ENCODE data around the gene MAP2.

MAP2 gene

GRCh38 chr2:209719034-209719433, 295.2 kb downstream of the MAP2 start:
- Mint-ChIP-seq H3K27ac (no peak overlapping the region), H3K27me3 (ENCODE audit: low read depth) (no peaks in the 10 kb centered on the region), H3K4me1 (ENCODE audit: low read depth) (no peaks in the 10 kb centered on the region), H3K36me3 (ENCODE audit: low read depth) (no peaks in the 10 kb centered on the region), H3K4me3 (no peak overlapping the region), H3K9me3 (no peaks in the 10 kb centered on the region)

- no peaks in the 10 kb centered on the region for H3K36me3 Mint-ChIP-seq (ENCODE audit: low read depth)
- H3K27ac Mint-ChIP-seq, result no peak overlapping the region
- no peaks in the 10 kb centered on the region for H3K27me3 Mint-ChIP-seq (ENCODE audit: low read depth)
- H3K4me3 Mint-ChIP-seq, result no peak overlapping the region
- H3K9me3 Mint-ChIP-seq, result no peaks in the 10 kb centered on the region
- H3K4me1 Mint-ChIP-seq (ENCODE audit: low read depth), result no peaks in the 10 kb centered on the region
Observed at GRCh38 chr2:209721497-209721896, 297.6 kb downstream of the MAP2 start.

GRCh38 chr2:209726311-209726710, 302.5 kb downstream of the MAP2 start:
- no peak overlapping the region for H3K27ac Mint-ChIP-seq
- no peak overlapping the region for H3K4me3 Mint-ChIP-seq
- H3K27me3 Mint-ChIP-seq (ENCODE audit: low read depth), result no peaks in the 10 kb centered on the region
- no peaks in the 10 kb centered on the region for H3K4me1 Mint-ChIP-seq (ENCODE audit: low read depth)
- no peaks in the 10 kb centered on the region for H3K36me3 Mint-ChIP-seq (ENCODE audit: low read depth)
- H3K9me3 Mint-ChIP-seq, result no peaks in the 10 kb centered on the region

GRCh38 chr2:209727077-209727476, 303.2 kb downstream of the MAP2 start:
- Mint-ChIP-seq H3K4me1 (ENCODE audit: low read depth) (no peaks in the 10 kb centered on the region), H3K27me3 (ENCODE audit: low read depth) (no peaks in the 10 kb centered on the region), H3K9me3 (no peaks in the 10 kb centered on the region), H3K27ac (no peak overlapping the region), H3K4me3 (no peak overlapping the region), H3K36me3 (ENCODE audit: low read depth) (no peaks in the 10 kb centered on the region)

GRCh38 chr2:209734805-209735204, 311.0 kb downstream of the MAP2 start:
- Mint-ChIP-seq H3K27me3 (ENCODE audit: low read depth) (no peaks in the 10 kb centered on the region), H3K27ac (no peak overlapping the region), H3K36me3 (ENCODE audit: low read depth) (no peaks in the 10 kb centered on the region), H3K4me1 (ENCODE audit: low read depth) (no peaks in the 10 kb centered on the region), H3K9me3 (no peaks in the 10 kb centered on the region), H3K4me3 (no peak overlapping the region)

- Mint-ChIP-seq H3K4me3 (no peak overlapping the region), H3K36me3 (ENCODE audit: low read depth) (no peaks in the 10 kb centered on the region), H3K27ac (no peak overlapping the region), H3K4me1 (ENCODE audit: low read depth) (no peaks in the 10 kb centered on the region), H3K9me3 (peaks cover 4% of the 10 kb centered on the region), H3K27me3 (ENCODE audit: low read depth) (no peaks in the 10 kb centered on the region)
Observed at GRCh38 chr2:209741953-209742352, 318.1 kb downstream of the MAP2 start.

- H3K36me3 Mint-ChIP-seq (ENCODE audit: low read depth), result no peaks in the 10 kb centered on the region
- H3K27ac Mint-ChIP-seq, result no peak overlapping the region
- no peak overlapping the region for H3K4me3 Mint-ChIP-seq
- no peaks in the 10 kb centered on the region for H3K27me3 Mint-ChIP-seq (ENCODE audit: low read depth)
- no peaks in the 10 kb centered on the region for H3K9me3 Mint-ChIP-seq
- no peaks in the 10 kb centered on the region for H3K4me1 Mint-ChIP-seq (ENCODE audit: low read depth)
Observed at GRCh38 chr2:209753020-209753419, 329.2 kb downstream of the MAP2 start.

GRCh38 chr2:209757163-209757562, 333.3 kb downstream of the MAP2 start:
- no peak overlapping the region for H3K4me3 Mint-ChIP-seq
- H3K27me3 Mint-ChIP-seq (ENCODE audit: low read depth), result no peaks in the 10 kb centered on the region
- no peaks in the 10 kb centered on the region for H3K9me3 Mint-ChIP-seq
- H3K36me3 Mint-ChIP-seq (ENCODE audit: low read depth), result no peaks in the 10 kb centered on the region
- no peaks in the 10 kb centered on the region for H3K4me1 Mint-ChIP-seq (ENCODE audit: low read depth)
- H3K27ac Mint-ChIP-seq, result no peak overlapping the region

GRCh38 chr2:209761566-209761965, 337.7 kb downstream of the MAP2 start:
- H3K27me3 Mint-ChIP-seq (ENCODE audit: low read depth), result no peaks in the 10 kb centered on the region
- H3K4me1 Mint-ChIP-seq (ENCODE audit: low read depth), result no peaks in the 10 kb centered on the region
- no peaks in the 10 kb centered on the region for H3K9me3 Mint-ChIP-seq

GRCh38 chr2:209762563-209762962, 338.7 kb downstream of the MAP2 start:
- no peaks in the 10 kb centered on the region for H3K27me3 Mint-ChIP-seq (ENCODE audit: low read depth)
- no peak overlapping the region for H3K27ac Mint-ChIP-seq
- H3K4me3 Mint-ChIP-seq, result no peak overlapping the region
- H3K36me3 Mint-ChIP-seq (ENCODE audit: low read depth), result no peaks in the 10 kb centered on the region
- no peaks in the 10 kb centered on the region for H3K4me1 Mint-ChIP-seq (ENCODE audit: low read depth)
- no peaks in the 10 kb centered on the region for H3K9me3 Mint-ChIP-seq

More at GRCh38 chr2:209761566-209761965, 337.7 kb downstream of the MAP2 start:
- H3K4me3 Mint-ChIP-seq, result no peak overlapping the region
- no peaks in the 10 kb centered on the region for H3K36me3 Mint-ChIP-seq (ENCODE audit: low read depth)
- no peak overlapping the region for H3K27ac Mint-ChIP-seq

GRCh38 chr2:209763106-209763505, 339.3 kb downstream of the MAP2 start:
- Mint-ChIP-seq H3K36me3 (ENCODE audit: low read depth) (no peaks in the 10 kb centered on the region), H3K4me1 (ENCODE audit: low read depth) (no peaks in the 10 kb centered on the region), H3K27me3 (ENCODE audit: low read depth) (no peaks in the 10 kb centered on the region), H3K27ac (no peak overlapping the region), H3K4me3 (no peak overlapping the region), H3K9me3 (no peaks in the 10 kb centered on the region)

- Mint-ChIP-seq H3K4me1 (ENCODE audit: low read depth) (peaks cover 4% of the 10 kb centered on the region), H3K9me3 (no peaks in the 10 kb centered on the region), H3K27ac (no peak overlapping the region), H3K4me3 (no peak overlapping the region), H3K36me3 (ENCODE audit: low read depth) (no peaks in the 10 kb centered on the region), H3K27me3 (ENCODE audit: low read depth) (peaks cover 10% of the 10 kb centered on the region)
Observed at GRCh38 chr2:209766613-209767012, 342.8 kb downstream of the MAP2 start.

- H3K27me3 Mint-ChIP-seq (ENCODE audit: low read depth), result peaks cover 11% of the 10 kb centered on the region
- no peak overlapping the region for H3K27ac Mint-ChIP-seq
- no peak overlapping the region for H3K4me3 Mint-ChIP-seq
- H3K4me1 Mint-ChIP-seq (ENCODE audit: low read depth), result peaks cover 4% of the 10 kb centered on the region
- no peaks in the 10 kb centered on the region for H3K9me3 Mint-ChIP-seq
- H3K36me3 Mint-ChIP-seq (ENCODE audit: low read depth), result no peaks in the 10 kb centered on the region
Observed at GRCh38 chr2:209767316-209767715, 343.5 kb downstream of the MAP2 start.

GRCh38 chr2:209768557-209768956, 344.7 kb downstream of the MAP2 start:
- no peak overlapping the region for H3K4me3 Mint-ChIP-seq
- peaks cover 4% of the 10 kb centered on the region for H3K4me1 Mint-ChIP-seq (ENCODE audit: low read depth)
- no peak overlapping the region for H3K27ac Mint-ChIP-seq
- no peaks in the 10 kb centered on the region for H3K36me3 Mint-ChIP-seq (ENCODE audit: low read depth)
- no peaks in the 10 kb centered on the region for H3K9me3 Mint-ChIP-seq
- peaks cover 20% of the 10 kb centered on the region for H3K27me3 Mint-ChIP-seq (ENCODE audit: low read depth)

GRCh38 chr2:209771474-209772289, 347.8 kb downstream of the MAP2 start, which contains the start of gene UNC80:
Gene UNC80, plus strand, starts transcription at chr2:209771832. Its CDS starts 241 bp downstream, at chr2:209772073.
- H3K27ac Mint-ChIP-seq, result no peak within 1 kb of the TSS
- no peaks in the 10 kb centered on the region for H3K9me3 Mint-ChIP-seq
- H3K4me1 Mint-ChIP-seq (ENCODE audit: low read depth), result peaks cover 4% of the 10 kb centered on the region
- no peak within 1 kb of the TSS for H3K4me3 Mint-ChIP-seq
- H3K36me3 Mint-ChIP-seq (ENCODE audit: low read depth), result no peaks in the 10 kb centered on the region
- peaks cover 20% of the 10 kb centered on the region for H3K27me3 Mint-ChIP-seq (ENCODE audit: low read depth)
